Measurements from ENCODE around the gene TBR1.

TBR1 gene

DNA sequence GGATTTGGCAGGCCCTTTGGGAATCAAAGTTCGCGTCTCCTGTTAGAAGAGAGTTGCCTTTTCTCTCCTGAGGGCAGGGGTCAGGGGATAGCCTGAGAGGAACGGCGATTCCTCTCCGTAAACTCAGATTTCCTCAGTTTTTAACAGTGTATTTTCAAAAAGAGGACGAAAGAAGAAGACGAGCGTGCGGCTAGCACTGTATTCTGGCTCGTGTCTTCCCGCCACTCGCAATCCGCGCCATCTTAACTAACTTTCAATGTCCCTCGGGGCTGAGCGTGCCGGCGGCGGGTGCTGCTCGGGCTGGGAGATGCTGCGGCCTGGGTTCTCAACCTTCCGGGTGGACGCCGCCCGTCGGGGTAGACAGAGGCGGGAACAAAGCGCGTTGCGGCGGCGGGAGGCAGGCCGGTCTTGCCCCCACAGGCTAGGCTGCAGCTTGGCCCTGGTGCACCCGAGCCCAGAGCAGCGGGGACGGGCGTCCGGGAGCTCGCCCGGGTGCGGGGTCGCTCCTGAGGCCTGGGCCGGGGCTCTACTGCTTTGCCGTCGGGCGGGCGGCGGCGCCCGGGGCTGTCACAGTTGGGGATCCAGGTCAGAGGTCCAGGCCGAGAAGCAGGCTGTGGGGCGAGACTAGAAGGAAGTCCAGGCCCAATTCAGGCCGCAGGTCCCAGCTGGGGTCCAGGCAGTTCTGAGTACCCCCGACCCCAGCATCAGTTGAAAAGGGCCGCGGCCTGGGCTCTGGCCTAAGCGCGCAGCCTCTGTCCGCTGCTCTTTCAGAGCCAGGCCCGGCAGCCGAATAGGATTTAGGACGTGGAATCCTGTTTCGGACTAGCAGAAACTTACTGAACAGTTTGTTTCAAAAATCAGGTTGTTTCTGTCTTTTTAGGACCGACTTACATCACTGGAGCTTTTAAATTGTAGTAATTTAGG lies 11.8 kb downstream of the TBR1 start:
- no peak for DNase-seq (ENCODE audit: low spot score)

DNA sequence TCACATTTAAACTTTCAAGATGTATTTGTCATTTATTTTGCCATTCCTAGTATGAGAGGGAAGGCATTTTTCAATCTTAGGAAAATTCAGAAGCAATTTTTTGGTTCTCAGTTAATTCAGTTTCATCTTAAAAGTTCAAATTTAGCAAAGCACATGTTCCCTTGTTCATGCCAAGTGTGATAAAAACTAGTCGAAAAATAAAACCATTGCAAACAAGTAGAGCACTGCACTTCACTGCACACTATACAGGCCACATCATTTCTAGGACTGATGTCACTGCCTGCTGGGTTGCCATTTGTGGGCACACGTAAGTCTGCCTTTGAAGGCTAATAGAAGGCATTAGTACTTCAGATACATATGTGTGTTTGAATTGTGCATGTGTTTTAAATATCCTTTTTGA lies 14.3 kb downstream of the TBR1 start:
- no peak for DNase-seq (ENCODE audit: low spot score)

- no peak for DNase-seq (ENCODE audit: low spot score)
Measured at GRCh38 chr2:161432107-161432506, 16.0 kb downstream of the TBR1 start.

GRCh38 chr2:161434118-161434517 lies 18.0 kb downstream of the TBR1 start:
- no peak for DNase-seq (ENCODE audit: low spot score)

- DNase-seq (ENCODE audit: low spot score), result no peak
Measured at GRCh38 chr2:161436411-161436810, 20.3 kb downstream of the TBR1 start.

GRCh38 chr2:161438598-161438997 lies 22.5 kb downstream of the TBR1 start:
- DNase-seq (ENCODE audit: low spot score), result no peak

DNA sequence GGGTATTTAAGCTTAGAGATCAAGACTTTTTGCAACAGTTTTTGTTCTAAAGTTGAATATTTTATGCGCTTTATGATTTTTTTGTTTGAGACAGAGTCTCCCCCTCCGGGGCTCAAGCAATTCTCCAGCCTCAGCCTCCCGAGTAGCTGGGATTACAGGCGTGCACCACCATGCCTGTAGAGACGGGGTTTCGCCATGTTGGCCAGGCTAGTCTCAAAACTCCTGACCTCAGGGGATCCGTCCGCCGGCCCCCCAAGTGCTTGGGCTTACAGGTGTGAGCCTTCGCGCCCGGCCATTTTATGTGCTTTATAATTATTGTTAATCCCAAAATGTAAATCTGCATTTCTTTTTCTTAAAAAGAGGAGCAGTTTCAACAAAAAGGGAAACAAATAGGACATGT lies 29.0 kb downstream of the TBR1 start:
- DNase-seq (ENCODE audit: low spot score), result no peak

DNA sequence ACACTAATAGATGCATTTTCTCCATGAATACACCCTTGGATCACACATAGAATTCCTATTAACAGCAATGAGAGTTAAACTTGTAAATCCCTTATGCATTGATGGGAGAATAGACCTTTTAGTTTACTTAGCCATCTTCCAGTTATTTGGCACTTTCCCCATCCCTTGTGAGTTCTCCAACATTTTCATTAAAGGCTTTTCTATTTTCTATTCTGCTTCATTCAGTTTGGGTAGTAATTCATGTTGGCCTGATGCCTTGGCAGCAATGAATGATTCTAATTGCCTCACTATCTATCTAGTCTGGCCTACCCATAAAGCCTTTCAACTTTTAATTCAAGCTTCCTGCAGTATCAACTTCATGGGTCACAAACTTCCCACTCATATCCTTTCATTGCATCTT lies 32.3 kb downstream of the TBR1 start:
- DNase-seq (ENCODE audit: low spot score), result no peak

DNA sequence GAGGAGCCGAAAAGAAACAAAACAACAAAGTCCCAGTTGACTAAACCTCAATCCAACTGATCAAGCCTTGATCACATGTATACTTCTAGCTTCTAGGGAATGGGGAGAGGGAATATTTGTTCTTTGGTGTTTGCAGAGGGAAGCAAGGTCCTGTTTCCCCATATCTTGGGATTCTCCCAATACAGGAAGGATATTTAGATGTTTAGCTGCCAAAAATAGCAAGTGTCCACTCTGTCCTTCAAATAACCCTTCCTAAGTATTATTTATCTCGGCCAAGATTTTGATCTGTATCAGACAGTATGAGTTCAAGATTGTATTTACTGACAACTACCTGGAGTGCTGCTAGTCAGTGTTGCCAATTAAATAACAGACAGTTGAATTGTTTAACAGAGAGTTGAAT lies 55.5 kb downstream of the TBR1 start:
- DNase-seq (ENCODE audit: low spot score), result no peak

DNA sequence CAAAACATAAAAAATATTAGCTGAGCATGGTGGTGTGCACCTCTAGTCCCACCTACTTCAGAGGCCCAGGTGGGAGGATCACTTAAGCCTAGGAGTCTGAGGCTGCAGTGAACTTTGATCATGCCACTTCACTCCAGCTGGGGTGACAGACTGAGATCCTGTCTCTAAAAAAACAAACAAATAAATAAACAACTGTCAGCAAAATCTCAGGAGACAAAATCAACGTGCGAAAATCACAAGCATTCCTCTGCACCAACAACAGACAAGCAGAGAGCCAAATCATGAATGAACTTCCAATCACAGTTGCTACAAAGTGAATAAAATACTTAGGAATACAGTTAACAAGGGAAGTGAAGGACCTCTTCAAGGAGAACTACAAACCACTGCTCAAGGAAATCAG lies 58.8 kb downstream of the TBR1 start:
- no peak for DNase-seq (ENCODE audit: low spot score)
